Erythroblast (primary cell): ENCODE measurements around the gene DOCK1.
"Not testable (repeated sequence)": the region's sequence is repeated elsewhere in the genome, so short reads cannot be mapped to it uniquely, and the experiment has no call there.

Experiments used
- DNase-seq, 2 experiments: peaks; one replicate each; lab custom pipeline; 2025; lab: John Stamatoyannopoulos, UW
- GATA1 ChIP-seq: IDR thresholded peaks from 2 replicates; pipeline ENCODE4 v1.6.1; 2011; ENCODE audit warnings: low read depth, mild to moderate bottlenecking, control low read depth, low read length, moderate library complexity
- POLR2A ChIP-seq: IDR thresholded peaks from 2 replicates; pipeline ENCODE4 v1.6.1; 2011; ENCODE audit warnings: mild to moderate bottlenecking, low read length

DOCK1 gene

DNA sequence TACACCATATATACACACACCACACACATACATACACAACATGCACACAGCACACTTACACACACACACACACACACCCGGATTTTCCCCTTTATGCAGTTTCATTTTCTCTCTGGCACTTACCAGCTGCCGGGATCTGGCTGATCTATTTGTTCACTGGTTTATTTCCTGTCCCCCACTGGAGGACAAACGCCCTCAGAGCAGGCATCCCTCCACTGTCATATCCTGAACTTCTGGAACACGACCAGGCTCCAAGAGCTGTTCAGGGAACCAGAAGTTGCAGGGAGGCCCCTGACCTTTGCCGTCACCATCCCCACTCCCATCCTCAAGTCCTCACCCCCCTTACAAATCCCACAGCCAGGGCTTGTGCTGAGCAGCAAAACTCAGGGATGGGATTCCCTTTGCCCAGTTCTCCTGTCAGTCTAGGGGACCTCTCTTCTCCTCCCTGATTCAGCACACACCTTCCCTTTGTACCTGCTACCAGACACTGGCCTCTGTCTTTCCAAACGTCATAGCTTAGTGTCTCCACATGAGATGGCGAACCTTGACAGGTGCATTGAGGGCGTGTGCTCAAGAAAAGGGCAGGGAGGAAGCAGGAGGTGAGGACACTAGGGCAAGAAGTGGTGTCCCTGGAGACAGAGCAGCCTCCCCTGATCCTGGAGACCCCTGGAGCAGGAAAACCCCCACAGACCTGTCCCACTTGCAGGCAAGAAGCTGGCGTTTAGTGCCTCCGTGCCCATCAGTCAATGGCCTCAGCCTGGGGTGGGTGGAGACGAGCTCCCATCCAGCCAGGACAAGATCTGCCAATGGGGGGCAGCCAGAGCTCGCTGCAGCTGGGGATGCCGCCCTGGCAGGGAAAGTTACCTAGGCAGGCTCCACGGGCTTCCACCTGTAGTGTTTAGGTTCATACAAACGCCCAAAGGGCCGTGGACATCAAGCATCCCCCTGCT lies 12.7 kb upstream of the DOCK1 start:
- TF ChIP-seq POLR2A (no peak), GATA1 (no peak)
- DNase-seq, result no peak

GRCh38 chr10:126893206-126893605 lies 12.0 kb upstream of the DOCK1 start:
- TF ChIP-seq POLR2A (no peak), GATA1 (no peak)
- DNase-seq, result no peak

GRCh38 chr10:126893841-126894240 lies 11.4 kb upstream of the DOCK1 start:
- TF ChIP-seq GATA1 (no peak), POLR2A (no peak)
- no peak for DNase-seq

GRCh38 chr10:126895214-126895781 lies 9.9 kb upstream of the DOCK1 start:
- no peak for DNase-seq
- no peak for TF ChIP-seq GATA1
- no peak for TF ChIP-seq POLR2A

DNA sequence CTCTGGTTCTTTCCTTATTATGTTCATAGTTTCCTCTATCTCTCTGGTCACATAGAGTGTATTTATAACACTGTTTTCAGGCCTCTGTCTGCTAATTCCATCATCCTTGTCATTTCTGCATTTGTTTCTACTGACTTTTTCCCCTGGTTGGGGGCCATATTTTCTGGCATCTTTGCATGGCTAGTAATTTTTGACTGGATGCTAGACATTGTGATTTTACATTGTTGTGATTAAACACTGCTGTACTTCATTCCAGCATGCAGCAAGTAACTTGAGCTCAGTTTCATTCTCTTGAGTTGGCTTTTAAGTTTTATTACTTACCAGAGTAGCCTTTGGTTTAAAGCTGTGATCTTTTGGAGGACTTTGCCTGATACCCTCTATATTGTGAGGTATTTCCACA lies 6.8 kb upstream of the DOCK1 start:
- TF ChIP-seq GATA1 (no peak), POLR2A (no peak)
- no peak for DNase-seq

DNA sequence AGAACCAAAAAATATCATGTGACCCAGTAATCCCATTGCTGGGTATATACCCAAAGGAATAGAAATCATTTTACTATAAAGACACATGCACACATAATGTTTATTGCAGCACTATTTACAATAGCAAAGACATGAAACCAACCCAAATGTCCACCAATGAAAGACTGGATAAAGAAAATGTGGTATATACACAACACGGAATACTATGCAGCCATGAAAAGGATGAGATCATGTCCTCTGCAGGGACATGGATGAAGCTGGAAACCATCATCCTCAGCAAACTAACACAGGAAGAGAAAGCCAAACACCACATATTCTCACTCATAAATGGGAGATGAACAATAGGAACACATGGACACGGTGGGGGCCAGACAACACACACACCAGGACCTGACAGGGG lies 5.7 kb upstream of the DOCK1 start:
- not testable (repeated sequence) for DNase-seq

GRCh38 chr10:126902157-126902556 lies 3.1 kb upstream of the DOCK1 start:
- DNase-seq, result peak in 1 of 2 experiments; percentile 3

GRCh38 chr10:126903656-126904360 lies 1.4 kb upstream of the DOCK1 start:
- DNase-seq, result no peak
- TF ChIP-seq GATA1, result no peak
- TF ChIP-seq POLR2A, result no peak

More at GRCh38 chr10:126902157-126902556, 3.1 kb upstream of the DOCK1 start:
- TF ChIP-seq GATA1 (no peak), POLR2A (no peak)

- TF ChIP-seq POLR2A (no peak), GATA1 (no peak)
- DNase-seq, result no peak
Measured at GRCh38 chr10:126904516-126904817, 761 bp upstream of the DOCK1 start.

GRCh38 chr10:126905776-126906703 lies 812 bp downstream of the DOCK1 start:
- TF ChIP-seq GATA1 (no peak), POLR2A (no peak)
- no peak for DNase-seq

DNA sequence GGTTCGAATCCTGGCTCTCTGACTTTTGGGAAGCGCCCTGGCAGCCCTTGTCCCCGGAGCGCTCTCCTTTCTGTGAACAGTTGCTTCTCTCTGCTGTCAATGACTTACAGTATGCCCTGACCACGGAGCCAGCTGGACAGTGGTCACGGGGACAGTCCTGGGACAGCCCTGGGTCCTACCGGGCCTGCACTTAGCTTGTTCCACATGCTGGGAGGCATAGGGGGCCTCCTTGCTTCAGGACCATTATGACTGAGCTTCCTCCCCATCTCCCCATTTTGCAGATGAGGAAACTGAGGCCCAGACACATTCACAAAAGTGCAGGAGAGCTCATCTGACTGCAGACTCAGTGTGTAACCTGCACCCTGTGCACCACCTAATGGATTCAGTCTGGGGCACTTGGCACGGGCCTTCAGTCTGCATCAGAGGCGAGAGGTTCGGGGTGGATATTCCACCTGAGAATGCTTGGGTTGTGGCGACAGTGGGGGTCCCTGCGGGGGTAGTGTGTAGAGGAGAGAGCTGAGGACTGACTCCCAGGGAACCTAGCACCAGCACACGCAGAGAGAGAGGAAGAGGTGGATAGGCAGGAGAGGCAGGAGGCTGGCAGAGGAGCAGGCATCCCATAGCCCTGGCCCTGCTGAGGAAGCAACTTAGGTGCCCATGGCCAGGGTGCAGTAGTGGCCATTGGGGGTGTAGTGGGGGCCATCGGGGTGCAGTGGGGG lies 1.6 kb downstream of the DOCK1 start:
- TF ChIP-seq GATA1 (no peak), POLR2A (no peak)
- DNase-seq, result no peak

GRCh38 chr10:126907423-126907970 lies 2.3 kb downstream of the DOCK1 start:
- TF ChIP-seq GATA1, result no peak
- no peak for TF ChIP-seq POLR2A
- no peak for DNase-seq

- no peak for DNase-seq
- TF ChIP-seq POLR2A, result no peak
- TF ChIP-seq GATA1, result no peak
Measured at GRCh38 chr10:126908225-126908624, 3.0 kb downstream of the DOCK1 start.
